Erythroblast (primary cell): Measurements from ENCODE around the gene PYDC2.
"Not testable (repeated sequence)": the region's sequence is repeated elsewhere in the genome, so short reads cannot be mapped to it uniquely, and the experiment has no call there.

ENCODE experiments used
- DNase-seq, 2 experiments: peaks; one replicate each; lab custom pipeline; 2025; lab: John Stamatoyannopoulos, UW
- GATA1 ChIP-seq: IDR thresholded peaks from 2 replicates; pipeline ENCODE4 v1.6.1; 2011; ENCODE audit warnings: low read depth, mild to moderate bottlenecking, control low read depth, low read length, moderate library complexity
- POLR2A ChIP-seq: IDR thresholded peaks from 2 replicates; pipeline ENCODE4 v1.6.1; 2011; ENCODE audit warnings: mild to moderate bottlenecking, low read length

Gene PYDC2

GRCh38 chr3:191435981-191436380, 25.0 kb upstream of the PYDC2 start:
- no peak for TF ChIP-seq GATA1
- no peak for TF ChIP-seq POLR2A
- no peak for DNase-seq

GRCh38 chr3:191438150-191438814, 22.7 kb upstream of the PYDC2 start:
- DNase-seq, result no peak
- no peak for TF ChIP-seq POLR2A
- no peak for TF ChIP-seq GATA1

GRCh38 chr3:191440532-191440931, 20.4 kb upstream of the PYDC2 start:
- TF ChIP-seq GATA1, result no peak
- no peak for TF ChIP-seq POLR2A
- no peak for DNase-seq

- no peak for TF ChIP-seq GATA1
- no peak for TF ChIP-seq POLR2A
- DNase-seq, result no peak
These were observed 19.3 kb upstream of the PYDC2 start for GRCh38 chr3:191441687-191442086.

GRCh38 chr3:191444569-191444968, 16.4 kb upstream of the PYDC2 start:
- no peak for DNase-seq
- TF ChIP-seq GATA1, result no peak
- TF ChIP-seq POLR2A, result no peak

GRCh38 chr3:191449256-191449655, 11.7 kb upstream of the PYDC2 start:
- TF ChIP-seq GATA1, result no peak
- TF ChIP-seq POLR2A, result no peak
- DNase-seq, result no peak

- TF ChIP-seq GATA1 (no peak), POLR2A (no peak)
- no peak for DNase-seq
These were observed 5.6 kb upstream of the PYDC2 start for GRCh38 chr3:191455257-191455952.

- TF ChIP-seq GATA1 (no peak), POLR2A (no peak)
- no peak for DNase-seq
These were observed 603 bp upstream of the PYDC2 start for GRCh38 chr3:191460360-191460759.

GRCh38 chr3:191470080-191470479, 9.1 kb downstream of the PYDC2 start:
- TF ChIP-seq GATA1 (no peak), POLR2A (no peak)
- no peak for DNase-seq

GRCh38 chr3:191470545-191470944, 9.6 kb downstream of the PYDC2 start:
- DNase-seq, result no peak
- no peak for TF ChIP-seq GATA1

GRCh38 chr3:191473661-191474198, 12.8 kb downstream of the PYDC2 start:
- TF ChIP-seq POLR2A (no peak), GATA1 (no peak)
- no peak for DNase-seq

GRCh38 chr3:191476066-191476772, 15.3 kb downstream of the PYDC2 start:
- DNase-seq, result no peak
- TF ChIP-seq GATA1 (no peak), POLR2A (no peak)

GRCh38 chr3:191483994-191484393, 23.0 kb downstream of the PYDC2 start:
- not testable (repeated sequence) for DNase-seq

- DNase-seq, result no peak
- no peak for TF ChIP-seq POLR2A
- no peak for TF ChIP-seq GATA1
These were observed 23.5 kb downstream of the PYDC2 start for GRCh38 chr3:191484461-191484860.
